ENCODE measurements around the gene EME1. TPM values are rescaled to one million over a fixed set of nuclear protein-coding genes. Genes with fewer than 3 reads are reported as not detected.

EME1 gene
- total RNA-seq, 1 experiment from 2014 or later = 31.9 TPM

- H3K27ac ChIP-seq (ENCODE audit: low read depth, low read length, poor library complexity, severe bottlenecking) = no peak overlapping the region
- intact Hi-C loops (cut with micrococcal nuclease; ENCODE audit: unreplicated experiment) = no loop called here
- CTCF ChIA-PET = no interaction called here
- peaks cover 3% of the 10 kb centered on the region for H3K4me1 ChIP-seq (ENCODE audit: insufficient read depth, low read length, poor library complexity, severe bottlenecking)
- POLR2A ChIA-PET (ENCODE audit: low non-redundant PET) = no interaction called here
- H3K36me3 ChIP-seq (ENCODE audit: insufficient read depth, low read length, poor library complexity, severe bottlenecking) = no peaks in the 10 kb centered on the region
- no peak for TF ChIP-seq CTCF (conservative IDR thresholded peaks at IDR 0.05; ENCODE audit: low read depth, low read length)
- TF ChIP-seq EZH2 (IDR thresholded peaks at IDR 0.05; ENCODE audit: borderline replicate concordance, low read depth, low read length, poor library complexity, severe bottlenecking) = no peak
- TSS peak; percentile 19 for BruUV-seq (replicated peaks)
- no peaks in the 10 kb centered on the region for H3K9me3 ChIP-seq (ENCODE audit: low read depth, low read length, poor library complexity, severe bottlenecking)
- H3K4me3 ChIP-seq (ENCODE audit: low read depth, low read length, poor library complexity, severe bottlenecking) = peak overlapping the region; percentile 72
- DNase-seq (ENCODE audit: low spot score) = no peak
- no peaks in the 10 kb centered on the region for H3K27me3 ChIP-seq (replicated peaks; ENCODE audit: insufficient read depth, low read depth, low read length, poor library complexity)
These were observed 25.7 kb upstream of the EME1 start for GRCh38 chr17:50347117-50347893.

GRCh38 chr17:50347894-50348291 lies 25.1 kb upstream of the EME1 start:
- no peaks in the 10 kb centered on the region for H3K27me3 ChIP-seq (replicated peaks; ENCODE audit: insufficient read depth, low read depth, low read length, poor library complexity)
- peaks cover 3% of the 10 kb centered on the region for H3K4me1 ChIP-seq (ENCODE audit: insufficient read depth, low read length, poor library complexity, severe bottlenecking)
- TF ChIP-seq EZH2 (IDR thresholded peaks at IDR 0.05; ENCODE audit: borderline replicate concordance, low read depth, low read length, poor library complexity, severe bottlenecking) = no peak
- ChIA-PET POLR2A (ENCODE audit: low non-redundant PET) (no interaction called here), CTCF (no interaction called here)
- DNase-seq (ENCODE audit: low spot score) = no peak
- H3K27ac ChIP-seq (ENCODE audit: low read depth, low read length, poor library complexity, severe bottlenecking) = no peak overlapping the region
- H3K9me3 ChIP-seq (ENCODE audit: low read depth, low read length, poor library complexity, severe bottlenecking) = no peaks in the 10 kb centered on the region
- no TSS peak for BruUV-seq (replicated peaks)
- no peaks in the 10 kb centered on the region for H3K36me3 ChIP-seq (ENCODE audit: insufficient read depth, low read length, poor library complexity, severe bottlenecking)
- no peak overlapping the region for H3K4me3 ChIP-seq (ENCODE audit: low read depth, low read length, poor library complexity, severe bottlenecking)
- intact Hi-C loops (cut with micrococcal nuclease; ENCODE audit: unreplicated experiment) = no loop called here

- H3K27ac ChIP-seq (ENCODE audit: low read depth, low read length, poor library complexity, severe bottlenecking) = no peak overlapping the region
These were observed 24.3 kb upstream of the EME1 start for GRCh38 chr17:50348522-50349242.

More at GRCh38 chr17:50348522-50349242, 24.3 kb upstream of the EME1 start:
- intact Hi-C loops (cut with micrococcal nuclease; ENCODE audit: unreplicated experiment) = no loop called here
- Histone ChIP-seq H3K4me3 (ENCODE audit: low read depth, low read length, poor library complexity, severe bottlenecking) (no peak overlapping the region), H3K4me1 (ENCODE audit: insufficient read depth, low read length, poor library complexity, severe bottlenecking) (peaks cover 3% of the 10 kb centered on the region), H3K36me3 (ENCODE audit: insufficient read depth, low read length, poor library complexity, severe bottlenecking) (no peaks in the 10 kb centered on the region), H3K27me3 (replicated peaks; ENCODE audit: insufficient read depth, low read depth, low read length, poor library complexity) (no peaks in the 10 kb centered on the region), H3K9me3 (ENCODE audit: low read depth, low read length, poor library complexity, severe bottlenecking) (no peaks in the 10 kb centered on the region)
- TF ChIP-seq EZH2 (IDR thresholded peaks at IDR 0.05; ENCODE audit: borderline replicate concordance, low read depth, low read length, poor library complexity, severe bottlenecking) = no peak
- TF ChIP-seq CTCF (conservative IDR thresholded peaks at IDR 0.05; ENCODE audit: low read depth, low read length) = no peak
- POLR2A ChIA-PET (ENCODE audit: low non-redundant PET) = no interaction called here
- CTCF ChIA-PET = no interaction called here
- no TSS peak for BruUV-seq (replicated peaks)
- no peak for DNase-seq (ENCODE audit: low spot score)

Data from A673 (cell line).